Glutamatergic neuron (in vitro differentiated cells): Measurements from ENCODE around the gene SPAG5. TPM values are rescaled to one million over a fixed set of nuclear protein-coding genes. Genes with fewer than 3 reads are reported as not detected.

ENCODE experiments used
- DNase-seq: peaks from one replicate; pipeline ENCODE4 v3.0.0; 2022
- H3K27ac Mint-ChIP-seq: one replicate; pipeline ENCODE4 v1.8.0; 2020; ENCODE audit warnings: mild to moderate bottlenecking, mixed read lengths, inconsistent platforms; ENCODE audit not compliant: unreplicated experiment
- H3K27me3 Mint-ChIP-seq: one replicate; pipeline ENCODE4 v1.8.0; 2020; ENCODE audit warnings: mild to moderate bottlenecking, moderate library complexity, mixed read lengths, inconsistent platforms; ENCODE audit not compliant: unreplicated experiment
- H3K36me3 Mint-ChIP-seq: one replicate; pipeline ENCODE4 v1.8.0; 2020; ENCODE audit warnings: mild to moderate bottlenecking, mixed read lengths, inconsistent platforms; ENCODE audit not compliant: unreplicated experiment
- H3K4me1 Mint-ChIP-seq: one replicate; pipeline ENCODE4 v1.8.0; 2020; ENCODE audit warnings: mild to moderate bottlenecking, low read depth, mixed read lengths, inconsistent platforms; ENCODE audit not compliant: unreplicated experiment
- H3K4me3 Mint-ChIP-seq: one replicate; pipeline ENCODE4 v1.8.0; 2020; ENCODE audit warnings: mild to moderate bottlenecking, mixed read lengths, inconsistent platforms; ENCODE audit not compliant: unreplicated experiment
- H3K9me3 Mint-ChIP-seq: one replicate; pipeline ENCODE4 v1.8.0; 2020; ENCODE audit warnings: mild to moderate bottlenecking, moderate library complexity, mixed read lengths, inconsistent platforms; ENCODE audit not compliant: unreplicated experiment
- CTCF ChIP-seq: fragments of 200-600 bp; sonication (generic); IDR thresholded peaks from one replicate; pipeline ENCODE4 v1.5.0; 2021; ENCODE audit not compliant: partially characterized antibody, unreplicated experiment
- total RNA-seq: library from RNA; stranded (reverse); fragmentation: NEBNext Ultra II Directional; extraction: Animal tissue kit (Norgen Biotek cat#: 25700); gene quantifications from one replicate; pipeline ENCODE4 v1.2.1, GENCODE V29; 2021; ENCODE audit not compliant: unreplicated experiment

The SPAG5 gene
- total RNA-seq, 1 donor from 2014 or later, result 31.5 TPM

- Mint-ChIP-seq H3K27ac (no peak overlapping the region), H3K9me3 (no peaks in the 10 kb centered on the region), H3K4me3 (no peak overlapping the region)
These were observed 62.1 kb downstream of the SPAG5 start for GRCh38 chr17:28536532-28537218.

GRCh38 chr17:28534740-28535375 is 64.0 kb downstream of the SPAG5 start:
- Mint-ChIP-seq H3K9me3 (no peaks in the 10 kb centered on the region), H3K4me3 (no peak overlapping the region), H3K36me3 (no peaks in the 10 kb centered on the region), H3K4me1 (peaks cover under 1% of the 10 kb centered on the region), H3K27me3 (peaks cover 3% of the 10 kb centered on the region), H3K27ac (no peak overlapping the region)
- no peak for TF ChIP-seq CTCF
- DNase-seq, result no peak

More at GRCh38 chr17:28536532-28537218, 62.1 kb downstream of the SPAG5 start:
- no peak for TF ChIP-seq CTCF
- Mint-ChIP-seq H3K4me1 (no peaks in the 10 kb centered on the region), H3K36me3 (no peaks in the 10 kb centered on the region), H3K27me3 (peaks cover 3% of the 10 kb centered on the region)
- DNase-seq, result no peak

- DNase-seq, result no peak
- TF ChIP-seq CTCF, result no peak
- H3K4me3 Mint-ChIP-seq, result no peak overlapping the region
- H3K9me3 Mint-ChIP-seq, result no peaks in the 10 kb centered on the region
- H3K27me3 Mint-ChIP-seq, result peaks cover 3% of the 10 kb centered on the region
- no peaks in the 10 kb centered on the region for H3K36me3 Mint-ChIP-seq
- H3K27ac Mint-ChIP-seq, result no peak overlapping the region
- H3K4me1 Mint-ChIP-seq, result peaks cover 13% of the 10 kb centered on the region
These were observed 65.6 kb downstream of the SPAG5 start for GRCh38 chr17:28533091-28533807.

GRCh38 chr17:28532050-28532960 is 66.5 kb downstream of the SPAG5 start:
- Mint-ChIP-seq H3K27me3 (peaks cover 3% of the 10 kb centered on the region), H3K4me1 (peaks cover 15% of the 10 kb centered on the region), H3K36me3 (no peaks in the 10 kb centered on the region), H3K9me3 (peaks cover under 1% of the 10 kb centered on the region), H3K27ac (no peak overlapping the region), H3K4me3 (no peak overlapping the region)
- no peak for DNase-seq
- no peak for TF ChIP-seq CTCF
